Spleen (tissue), 11 donors: ENCODE measurements around the gene CEP131. TPM values are rescaled to one million over a fixed set of nuclear protein-coding genes. Genes with fewer than 3 reads are reported as not detected.

ENCODE experiments used
- DNase-seq: peaks from one replicate; pipeline ENCODE4 v3.0.0-alpha.2; 2020
- H3K27ac ChIP-seq, 8 donors: fragments of 200-600 bp; sonication (generic) in 7 of 8; 1 replicate in 4 of 8; 2 replicates in 4 of 8; pipeline versions ENCODE4 v1.5.0 to v1.8.0; 2016 to 2021; ENCODE audit warnings: inconsistent platforms in 4 of 8, mild to moderate bottlenecking in 4 of 8, moderate library complexity in 1 of 8
- H3K27me3 ChIP-seq, 7 donors: fragments of 200-600 bp; sonication (generic) in 6 of 7; replicated peaks in 1 of 7; 1 replicate in 4 of 7; 2 replicates in 3 of 7; pipeline versions ENCODE4 v1.5.0 to v1.8.0; 2016 to 2021; ENCODE audit warnings: inconsistent platforms in 3 of 7, mild to moderate bottlenecking in 1 of 7
- H3K36me3 ChIP-seq, 6 donors: fragments of 200-600 bp; sonication (generic) in 5 of 6; 1 replicate in 4 of 6; 2 replicates in 2 of 6; pipeline versions ENCODE4 v1.5.0 to v1.8.0; 2016 to 2021; ENCODE audit warnings: inconsistent platforms in 2 of 6
- H3K4me1 ChIP-seq, 6 donors: fragments of 200-600 bp; sonication (generic) in 5 of 6; 1 replicate in 3 of 6; 2 replicates in 3 of 6; pipeline versions ENCODE4 v1.5.0 to v1.8.0; 2016 to 2021; ENCODE audit warnings: inconsistent platforms in 3 of 6
- H3K4me3 ChIP-seq, 8 donors: fragments of 200-600 bp; sonication (generic) in 7 of 8; 1 replicate in 4 of 8; 2 replicates in 4 of 8; pipeline versions ENCODE4 v1.5.0 to v1.8.0; 2016 to 2021; ENCODE audit warnings: inconsistent platforms in 4 of 8, mild to moderate bottlenecking in 4 of 8, moderate library complexity in 2 of 8
- H3K9me3 ChIP-seq, 8 donors: fragments of 200-600 bp; sonication (generic) in 7 of 8; 1 replicate in 4 of 8; 2 replicates in 4 of 8; pipeline versions ENCODE4 v1.5.0 to v1.8.0; 2016 to 2021; ENCODE audit warnings: inconsistent platforms in 4 of 8
- CTCF ChIP-seq, 11 experiments: fragments of 200-600 bp in 7 of 11; fragments of 450-650 bp in 4 of 11; sonication (generic) in 4 of 11; IDR thresholded peaks in 8 of 11; conservative IDR thresholded peaks in 3 of 11; 1 replicate in 7 of 11; 2 replicates in 4 of 11; pipeline versions ENCODE4 v1.4.0 to v1.8.0; 2016 to 2021; ENCODE audit warnings: antibody characterized with exemption in 11 of 11, inconsistent platforms in 4 of 11, mild to moderate bottlenecking in 1 of 11
- POLR2A ChIP-seq, 3 donors: fragments of 450-650 bp; IDR thresholded peaks; one replicate each; pipeline ENCODE4 v1.5.1; 2017; ENCODE audit warnings: antibody characterized with exemption in 3 of 3, mild to moderate bottlenecking in 1 of 3
- POLR2AphosphoS5 ChIP-seq, 3 donors: sonication (generic); formaldehyde crosslinking; IDR thresholded peaks; one replicate each; pipeline ENCODE4 v1.5.1; 2017; ENCODE audit warnings: antibody characterized with exemption in 3 of 3
- WGBS, 5 donors: extraction: QIAGEN DNeasy Blood & Tissue Kit in 3 of 5; methylation state at CpG; one replicate each; pipeline versions ENCODE4 v1.1.5 to v1.1.7; 2013 to 2018; 5-methylcytosine and 5-hydroxymethylcytosine counted together
- intact Hi-C: fragments of 100-400 bp; cut with DNase I; formaldehyde crosslinking; loops from one replicate; pipeline ENCODE4 v1.15.0; 2023; ENCODE audit warnings: low total_unique reads
- polyA plus RNA-seq, 3 donors: library from polyadenylated mRNA; stranded (reverse); fragments of 200-250 nt; gene quantifications; one replicate each; pipeline ENCODE4 v1.2.1, GENCODE V29; 2013
- total RNA-seq, 7 donors: library from RNA; depleted of rRNA in 3 of 7; stranded (reverse); fragments of >200 nt in 3 of 7; fragmentation: NEBNext Ultra II Directional in 4 of 7; extraction: Animal tissue kit (Norgen Biotek cat#: 25700) in 4 of 7; gene quantifications; one replicate each; pipeline versions ENCODE4 v1.1.0 to v1.2.1, GENCODE V29; 2016 to 2021
- donor health status: healthy with polysubstance abuse.
- donor health status: DM: no; HTN: no; CAD: no; lungs with moderate emphysema.
- donor health status: DM: no; HTN: no; CAD: no.
- donor health status: Bipolar disorder and iron deficiency.
- donor health status: healthy.
- donor health status: DM: no; HTN: no; CAD: no.
- donor health status: DM: yes; HTN: yes; CAD: no.

The CEP131 gene
- total and polyA plus RNA-seq, 10 donors, result 8.5 to 26.7 (median 13.3) TPM

GRCh38 chr17:81232616-81233241 lies 10.0 kb upstream of the CEP131 start:
- TF ChIP-seq POLR2AphosphoS5 (IDR thresholded peaks at IDR 0.05) (no peak), CTCF (IDR thresholded peaks at IDR 0.05 in 8 of 11, conservative IDR thresholded peaks at IDR 0.05 in 3 of 11) (no peak), POLR2A (IDR thresholded peaks at IDR 0.05) (no peak)
- no peaks in the 10 kb centered on the region for H3K9me3 ChIP-seq
- H3K4me3 ChIP-seq, result no peak overlapping the region
- no peaks in the 10 kb centered on the region for H3K27me3 ChIP-seq
- peaks cover 0 to 87% (median 53%) of the 10 kb centered on the region in 6 donors for H3K36me3 ChIP-seq
- H3K4me1 ChIP-seq, result peaks cover 6 to 53% (median 38%) of the 10 kb centered on the region in 6 donors
- intact Hi-C loops, result no loop called here
- 89 to 100% (median 94%) methylated on average over 3 to 19 of the region's 19 CpGs for WGBS, 5 donors
- no peak overlapping the region for H3K27ac ChIP-seq
- no peak for DNase-seq

DNA sequence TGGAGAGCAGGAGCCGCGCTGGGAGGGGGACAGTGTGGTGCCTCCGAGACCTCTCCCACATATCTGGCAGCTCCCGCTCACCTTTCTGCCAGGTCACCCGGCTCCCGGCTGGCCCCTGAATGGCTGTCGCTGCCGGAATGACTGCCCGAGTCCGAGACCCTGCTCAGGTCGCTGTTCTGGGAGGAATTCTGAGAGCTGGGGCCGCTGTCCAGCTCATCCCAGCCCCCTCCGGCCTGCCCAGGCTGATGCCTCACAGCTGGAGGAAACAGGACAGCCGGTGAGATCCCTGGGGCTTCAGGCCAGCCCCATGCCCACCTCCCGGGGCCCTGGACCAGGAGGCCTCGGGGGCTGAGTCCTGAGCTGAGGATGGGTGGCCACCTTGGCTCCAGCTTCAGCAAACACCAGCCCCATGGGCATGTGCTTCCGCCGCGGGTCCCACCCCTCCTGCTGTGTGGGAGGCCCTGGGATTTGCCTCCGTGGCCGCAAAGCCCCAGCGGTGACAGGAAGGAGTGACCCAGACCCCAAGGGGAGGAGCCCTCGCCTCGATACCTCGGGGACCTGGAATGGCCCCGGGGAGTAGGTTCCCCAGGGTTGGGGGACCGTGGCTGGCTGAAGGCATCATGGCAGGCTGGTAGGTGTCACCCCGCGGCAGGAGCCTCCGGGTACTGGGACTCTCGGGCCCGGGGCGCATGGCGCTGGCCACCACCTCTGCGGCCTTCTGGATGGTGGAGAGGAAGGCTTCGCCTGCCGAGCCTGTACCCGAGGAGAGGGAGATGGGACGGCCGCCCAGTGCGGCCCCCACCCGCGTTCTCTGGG lies 9.2 kb upstream of the CEP131 start:
- peaks cover 0 to 86% (median 53%) of the 10 kb centered on the region in 6 donors for H3K36me3 ChIP-seq

DNA sequence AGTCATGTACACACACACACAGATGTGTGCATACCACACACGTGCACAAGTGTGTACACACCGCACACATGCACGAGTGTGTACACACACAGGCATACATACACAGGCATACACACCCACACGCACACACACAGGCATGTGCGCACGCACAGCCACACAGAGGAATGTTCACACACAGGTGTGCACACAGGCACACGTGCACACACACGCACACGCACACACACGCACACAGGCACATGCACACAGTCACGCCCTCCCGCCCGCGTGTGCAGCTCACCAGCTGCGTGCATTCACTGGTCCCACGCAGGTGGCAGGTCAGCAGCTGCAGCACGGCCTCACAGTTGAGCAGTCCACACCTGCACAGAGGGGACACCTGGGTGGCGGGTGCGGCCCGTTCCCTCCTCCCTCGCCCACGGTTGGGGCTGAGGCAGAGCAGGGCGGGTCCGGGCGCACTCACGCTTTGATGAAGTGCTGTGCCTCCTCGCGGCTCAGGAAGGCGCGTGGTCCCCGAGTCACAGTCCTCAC lies 8.4 kb upstream of the CEP131 start:
- H3K4me1 ChIP-seq, result peaks cover 0 to 46% (median 27%) of the 10 kb centered on the region in 6 donors
- H3K9me3 ChIP-seq, result no peaks in the 10 kb centered on the region
- no peak for DNase-seq
- no peaks in the 10 kb centered on the region for H3K27me3 ChIP-seq
- intact Hi-C loops, result no loop called here
- no peak overlapping the region for H3K27ac ChIP-seq
- TF ChIP-seq POLR2AphosphoS5 (IDR thresholded peaks at IDR 0.05) (peak in 1 of 3 donors; percentile 47), CTCF (IDR thresholded peaks at IDR 0.05 in 8 of 11, conservative IDR thresholded peaks at IDR 0.05 in 3 of 11) (no peak), POLR2A (IDR thresholded peaks at IDR 0.05) (no peak)
- no peak overlapping the region for H3K4me3 ChIP-seq
- WGBS, 5 donors, result 90 to 92% (median 91%) methylated on average over 23 to 31 of the region's 31 CpGs
- peaks cover 0 to 78% (median 52%) of the 10 kb centered on the region in 6 donors for H3K36me3 ChIP-seq

More for the DNA sequence above, 9.2 kb upstream of the CEP131 start:
- TF ChIP-seq POLR2AphosphoS5 (IDR thresholded peaks at IDR 0.05) (no peak), CTCF (IDR thresholded peaks at IDR 0.05 in 8 of 11, conservative IDR thresholded peaks at IDR 0.05 in 3 of 11) (no peak), POLR2A (IDR thresholded peaks at IDR 0.05) (no peak)
- no peak for DNase-seq
- Histone ChIP-seq H3K27me3 (no peaks in the 10 kb centered on the region), H3K4me1 (peaks cover 0 to 53% (median 34%) of the 10 kb centered on the region in 6 donors), H3K9me3 (no peaks in the 10 kb centered on the region), H3K27ac (no peak overlapping the region), H3K4me3 (no peak overlapping the region)
- intact Hi-C loops, result no loop called here
- WGBS, 5 donors, result 92 to 94% (median 94%) methylated on average over 21 to 43 of the region's 43 CpGs
